Adrenal gland (tissue), 5 donors: Measurements from ENCODE around the gene ZG16.

Experiments used
- POLR2A ChIP-seq, 2 donors: fragments of 450-650 bp; IDR thresholded peaks; one replicate each; pipeline ENCODE4 v1.6.1; 2017; ENCODE audit warnings: antibody characterized with exemption in 2 of 2, mild to moderate bottlenecking in 2 of 2, moderate library complexity in 1 of 2
- TF ChIP-seq, protein P1 (sequence below), 6 experiments: fragments of 450-650 bp in 4 of 6; fragments of 200-600 bp in 2 of 6; sonication (generic) in 1 of 6; IDR thresholded peaks; 1 replicate in 5 of 6; 2 replicates in 1 of 6; pipeline versions ENCODE4 v1.5.1 to v1.8.0; 2016 to 2021; ENCODE audit warnings: antibody characterized with exemption in 6 of 6, mild to moderate bottlenecking in 2 of 6, moderate library complexity in 1 of 6
- donor health status: DM: no; HTN: no; CAD: no.

DNA sequence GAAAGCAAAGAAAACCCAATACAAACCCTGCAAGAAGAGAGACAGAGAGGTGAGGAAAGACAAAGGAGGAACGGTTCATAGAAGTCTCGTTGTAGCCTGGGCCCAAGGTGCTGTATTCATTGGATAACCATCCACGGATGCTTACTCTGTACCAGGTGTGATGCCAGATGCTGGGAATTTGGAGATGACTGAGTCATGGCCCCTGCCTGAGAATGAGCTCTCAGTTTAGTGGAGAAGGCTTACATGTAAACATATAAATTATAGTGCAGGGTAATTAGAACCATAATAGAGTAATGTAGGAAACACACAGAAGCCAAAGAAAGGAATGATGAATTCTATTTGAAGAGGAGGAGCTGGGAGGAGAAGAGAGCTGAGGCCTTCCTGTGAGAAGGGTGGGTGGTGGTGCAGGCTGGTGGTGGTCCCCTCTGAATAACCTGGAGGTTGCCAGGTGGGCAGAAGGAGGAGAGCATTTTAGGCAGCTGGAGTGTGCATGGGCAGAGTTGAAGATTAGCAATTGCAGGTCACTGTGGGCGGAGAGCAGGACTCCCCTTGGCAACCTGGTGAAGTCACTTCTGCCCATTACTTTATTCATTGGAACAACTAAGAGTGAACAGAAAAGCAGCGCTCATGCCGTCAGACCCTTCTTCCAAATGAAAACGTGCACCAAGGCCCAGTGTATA lies 7.7 kb upstream of the ZG16 start:
- TF ChIP-seq, protein P1, sequence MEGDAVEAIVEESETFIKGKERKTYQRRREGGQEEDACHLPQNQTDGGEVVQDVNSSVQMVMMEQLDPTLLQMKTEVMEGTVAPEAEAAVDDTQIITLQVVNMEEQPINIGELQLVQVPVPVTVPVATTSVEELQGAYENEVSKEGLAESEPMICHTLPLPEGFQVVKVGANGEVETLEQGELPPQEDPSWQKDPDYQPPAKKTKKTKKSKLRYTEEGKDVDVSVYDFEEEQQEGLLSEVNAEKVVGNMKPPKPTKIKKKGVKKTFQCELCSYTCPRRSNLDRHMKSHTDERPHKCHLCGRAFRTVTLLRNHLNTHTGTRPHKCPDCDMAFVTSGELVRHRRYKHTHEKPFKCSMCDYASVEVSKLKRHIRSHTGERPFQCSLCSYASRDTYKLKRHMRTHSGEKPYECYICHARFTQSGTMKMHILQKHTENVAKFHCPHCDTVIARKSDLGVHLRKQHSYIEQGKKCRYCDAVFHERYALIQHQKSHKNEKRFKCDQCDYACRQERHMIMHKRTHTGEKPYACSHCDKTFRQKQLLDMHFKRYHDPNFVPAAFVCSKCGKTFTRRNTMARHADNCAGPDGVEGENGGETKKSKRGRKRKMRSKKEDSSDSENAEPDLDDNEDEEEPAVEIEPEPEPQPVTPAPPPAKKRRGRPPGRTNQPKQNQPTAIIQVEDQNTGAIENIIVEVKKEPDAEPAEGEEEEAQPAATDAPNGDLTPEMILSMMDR (IDR thresholded peaks at IDR 0.05): no peak
- no peak for TF ChIP-seq POLR2A (IDR thresholded peaks at IDR 0.05)
